ENCODE measurements around the gene C5AR2. TPM values are rescaled to one million over a fixed set of nuclear protein-coding genes. Genes with fewer than 3 reads are reported as not detected.
"Not testable (repeated sequence)": the region's sequence is repeated elsewhere in the genome, so short reads cannot be mapped to it uniquely, and the experiment has no call there.

C5AR2 gene
- total RNA-seq, 3 donors from 2014 or later (not counting 1 experiment from before 2014, with no cell fraction given) = 4.3 to 15.5 (median 8.3) TPM

DNA sequence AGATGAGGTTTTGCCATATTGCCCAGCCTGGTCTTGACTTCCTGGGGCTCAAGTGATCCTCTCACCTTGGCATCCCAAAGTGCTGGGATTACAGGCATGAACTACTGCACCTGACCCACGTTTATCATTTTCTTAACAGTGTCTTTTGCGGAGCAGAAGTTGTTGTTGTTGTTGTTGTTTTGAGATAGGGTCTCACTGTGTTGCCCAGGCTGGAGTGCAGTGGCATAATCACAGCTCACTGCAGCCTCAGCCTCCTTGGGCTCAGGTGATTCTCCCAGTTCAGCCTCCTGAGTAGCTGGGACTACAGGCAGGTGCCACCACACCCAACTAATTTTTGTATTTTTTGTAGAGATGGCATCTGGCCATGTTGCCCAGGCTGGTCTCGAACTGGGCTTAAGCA lies 55.6 kb downstream of the C5AR2 start:
- H3K4me3 ChIP-seq (ENCODE audit: low read length); H3K9me3 Mint-ChIP-seq; intact Hi-C loops (cut with micrococcal nuclease); DNase-seq; H3K36me3 Mint-ChIP-seq; H3K27ac ChIP-seq (ENCODE audit: low read length); H3K27me3 Mint-ChIP-seq (ENCODE audit: low read depth in 2 of 2); ATAC-seq; H3K27ac Mint-ChIP-seq; H3K9me3 ChIP-seq (ENCODE audit: control insufficient read depth, insufficient read depth, low read length); H3K27me3 ChIP-seq (ENCODE audit: control insufficient read depth, insufficient read depth, low read length); H3K4me3 Mint-ChIP-seq; H3K36me3 ChIP-seq (ENCODE audit: control insufficient read depth, insufficient read depth, low read length): not testable (repeated sequence)
- WGBS (ENCODE audit: insufficient coverage) = 85% methylated on average over 3 of the region's 3 CpGs
- H3K4me1 Mint-ChIP-seq = peaks cover 23 to 27% of the 10 kb centered on the region in 2 donors
- H3K4me1 ChIP-seq (ENCODE audit: control insufficient read depth, insufficient read depth, low read length) = peaks cover 35% of the 10 kb centered on the region

- WGBS (ENCODE audit: insufficient coverage) = 45% methylated on average over 4 of the region's 5 CpGs
- H3K4me3 Mint-ChIP-seq; H3K4me3 ChIP-seq (ENCODE audit: low read length); H3K9me3 ChIP-seq (ENCODE audit: control insufficient read depth, insufficient read depth, low read length); H3K36me3 ChIP-seq (ENCODE audit: control insufficient read depth, insufficient read depth, low read length); H3K9me3 Mint-ChIP-seq; H3K36me3 Mint-ChIP-seq; H3K27me3 ChIP-seq (ENCODE audit: control insufficient read depth, insufficient read depth, low read length); intact Hi-C loops (cut with micrococcal nuclease); DNase-seq: not testable (repeated sequence)
- Mint-ChIP-seq H3K27me3 (ENCODE audit: low read depth in 2 of 2) (peaks cover 7 to 12% of the 10 kb centered on the region in 2 donors), H3K27ac (peak overlapping the region in 1 of 2 donors; percentile 72), H3K4me1 (peaks cover 15 to 17% of the 10 kb centered on the region in 2 donors)
- peaks cover 24% of the 10 kb centered on the region for H3K4me1 ChIP-seq (ENCODE audit: control insufficient read depth, insufficient read depth, low read length)
- H3K27ac ChIP-seq (ENCODE audit: low read length) = peak overlapping the region; percentile 25
- ATAC-seq = peak; percentile 59 to 73 (median 64)
Observed at GRCh38 chr19:47388721-47389120, 56.7 kb downstream of the C5AR2 start.

- intact Hi-C loops (cut with micrococcal nuclease) = no loop called here
- peak overlapping the region in 1 of 2 donors; percentile 72 for H3K27ac Mint-ChIP-seq
- no peak for DNase-seq
- no peaks in the 10 kb centered on the region for H3K9me3 Mint-ChIP-seq
- peaks cover 15 to 17% of the 10 kb centered on the region in 2 donors for H3K4me1 Mint-ChIP-seq
- H3K4me3 Mint-ChIP-seq = no peak overlapping the region
- H3K27ac ChIP-seq (ENCODE audit: low read length) = peak overlapping the region; percentile 50
- peaks cover 21% of the 10 kb centered on the region for H3K4me1 ChIP-seq (ENCODE audit: control insufficient read depth, insufficient read depth, low read length)
- no peak for TF ChIP-seq CTCF (IDR thresholded peaks at IDR 0.05)
- no peak overlapping the region for H3K4me3 ChIP-seq (ENCODE audit: low read length)
- H3K36me3 ChIP-seq (ENCODE audit: control insufficient read depth, insufficient read depth, low read length) = no peaks in the 10 kb centered on the region
- peaks cover 11 to 16% of the 10 kb centered on the region in 2 donors for H3K27me3 Mint-ChIP-seq (ENCODE audit: low read depth in 2 of 2)
- no peaks in the 10 kb centered on the region for H3K27me3 ChIP-seq (ENCODE audit: control insufficient read depth, insufficient read depth, low read length)
- 74% methylated on average over 9 of the region's 9 CpGs for WGBS (ENCODE audit: insufficient coverage)
- H3K36me3 Mint-ChIP-seq = no peaks in the 10 kb centered on the region
- peak; percentile 25 to 77 (median 41) for ATAC-seq
- H3K9me3 ChIP-seq (ENCODE audit: control insufficient read depth, insufficient read depth, low read length) = no peaks in the 10 kb centered on the region
Observed at GRCh38 chr19:47389150-47389556, 57.2 kb downstream of the C5AR2 start.

DNA sequence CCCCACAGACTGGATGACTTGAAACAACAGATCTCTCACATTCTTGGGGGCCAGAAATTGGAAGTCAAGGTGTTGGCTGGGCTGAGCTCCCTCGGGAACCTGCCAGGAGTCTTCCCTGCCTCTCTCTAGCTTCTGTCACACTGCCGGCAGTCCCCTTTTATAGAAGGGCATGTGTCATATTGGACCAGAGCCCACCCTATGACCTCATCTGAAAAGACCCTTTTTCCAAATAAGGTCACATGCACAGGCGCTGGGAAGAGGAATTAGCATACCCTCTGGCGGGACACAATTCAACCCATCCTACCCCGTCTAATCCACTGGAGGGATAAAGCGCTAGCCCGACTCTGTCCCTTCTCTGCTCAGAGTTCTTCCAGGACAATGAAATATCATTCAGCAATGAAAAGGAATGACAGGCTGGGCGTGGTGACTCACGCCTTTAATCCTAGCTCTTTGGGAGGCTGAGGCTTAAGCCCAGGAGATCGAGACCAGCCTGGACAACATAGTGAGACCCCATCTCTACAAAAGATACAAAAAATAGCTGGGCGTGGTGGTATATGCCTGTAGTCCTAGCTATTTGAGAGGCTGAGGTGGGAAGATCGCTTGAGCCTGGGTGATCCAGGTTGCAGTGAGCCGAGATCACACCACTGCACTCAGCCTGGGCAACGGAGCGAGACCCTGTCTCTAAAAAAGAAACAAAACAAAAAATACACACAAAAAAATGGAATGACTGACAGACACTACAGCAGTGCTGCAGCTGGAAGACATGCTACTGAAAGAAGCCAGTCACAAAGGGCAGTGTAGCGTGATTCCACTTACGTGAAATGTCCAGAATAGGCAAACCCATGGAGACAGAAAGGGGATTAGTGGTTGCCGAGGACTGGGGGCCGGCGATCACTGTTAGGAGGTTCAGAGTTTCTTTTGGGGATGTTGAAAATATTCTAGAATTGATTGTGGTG lies 58.8 kb downstream of the C5AR2 start:
- no peaks in the 10 kb centered on the region for H3K27me3 ChIP-seq (ENCODE audit: control insufficient read depth, insufficient read depth, low read length)
- H3K27ac ChIP-seq (ENCODE audit: low read length) = no peak overlapping the region
- 86% methylated on average over 20 of the region's 20 CpGs for WGBS (ENCODE audit: insufficient coverage)
- intact Hi-C loops (cut with micrococcal nuclease) = loop anchor here (1.0 kb wide), 1 partner anchor 95 kb away; no protein-coding TSS in a partner anchor
- Mint-ChIP-seq H3K4me1 (peaks cover 15 to 17% of the 10 kb centered on the region in 2 donors), H3K4me3 (no peak overlapping the region), H3K36me3 (no peaks in the 10 kb centered on the region), H3K27me3 (ENCODE audit: low read depth in 2 of 2) (peaks cover 15 to 23% of the 10 kb centered on the region in 2 donors), H3K9me3 (no peaks in the 10 kb centered on the region), H3K27ac (peak overlapping the region in 1 of 2 donors; percentile 72)
- no peaks in the 10 kb centered on the region for H3K36me3 ChIP-seq (ENCODE audit: control insufficient read depth, insufficient read depth, low read length)
- H3K4me1 ChIP-seq (ENCODE audit: control insufficient read depth, insufficient read depth, low read length) = peaks cover 21% of the 10 kb centered on the region
- no peak overlapping the region for H3K4me3 ChIP-seq (ENCODE audit: low read length)
- H3K9me3 ChIP-seq (ENCODE audit: control insufficient read depth, insufficient read depth, low read length) = no peaks in the 10 kb centered on the region
- no peak for TF ChIP-seq CTCF (IDR thresholded peaks at IDR 0.05)
- DNase-seq (no peak), ATAC-seq (peak in 1 of 3 donors; percentile 7)
